HFFc6 (cell line): ENCODE data around the gene KDM3B. TPM values are rescaled to one million over a fixed set of nuclear protein-coding genes. Genes with fewer than 3 reads are reported as not detected.

Source experiments
- DNase-seq: peaks from one replicate; pipeline ENCODE4 v3.0.0-alpha.2; 2018
- H3K27ac Mint-ChIP-seq: 2 replicates; pipeline ENCODE4 v1.8.0; 2020; ENCODE audit warnings: mild to moderate bottlenecking, mixed read lengths
- H3K27me3 Mint-ChIP-seq: 2 replicates; pipeline ENCODE4 v1.8.0; 2021; ENCODE audit warnings: mild to moderate bottlenecking, moderate library complexity, mixed read lengths; ENCODE audit not compliant: insufficient read depth
- H3K36me3 Mint-ChIP-seq: 2 replicates; pipeline ENCODE4 v1.8.0; 2021; ENCODE audit warnings: low read depth, mixed read lengths
- H3K4me1 Mint-ChIP-seq: 2 replicates; pipeline ENCODE4 v1.8.0; 2020; ENCODE audit warnings: low read depth, mixed read lengths
- H3K4me3 Mint-ChIP-seq: 2 replicates; pipeline ENCODE4 v1.8.0; 2020; ENCODE audit warnings: mild to moderate bottlenecking, moderate library complexity, mixed read lengths
- H3K9me3 Mint-ChIP-seq: 2 replicates; pipeline ENCODE4 v1.8.0; 2020; ENCODE audit warnings: mild to moderate bottlenecking, mixed read lengths
- CTCF ChIP-seq: fragments of 200-600 bp; sonication (generic); IDR thresholded peaks from 2 replicates; pipeline ENCODE4 v1.5.0; 2021; ENCODE audit warnings: antibody characterized with exemption, mild to moderate bottlenecking
- total RNA-seq, 6 experiments: library from RNA; stranded (reverse); fragmentation: NEBNext Ultra II Directional; extraction: Animal tissue kit (Norgen Biotek cat#: 25700); gene quantifications; 2 replicates in 1 of 6; 3 replicates in 5 of 6; pipeline ENCODE4 v1.2.3, GENCODE V29; 2021

KDM3B gene
- total RNA-seq, 6 experiments from 2014 or later, result 29.0 to 37.8 (median 33.3) TPM

DNA sequence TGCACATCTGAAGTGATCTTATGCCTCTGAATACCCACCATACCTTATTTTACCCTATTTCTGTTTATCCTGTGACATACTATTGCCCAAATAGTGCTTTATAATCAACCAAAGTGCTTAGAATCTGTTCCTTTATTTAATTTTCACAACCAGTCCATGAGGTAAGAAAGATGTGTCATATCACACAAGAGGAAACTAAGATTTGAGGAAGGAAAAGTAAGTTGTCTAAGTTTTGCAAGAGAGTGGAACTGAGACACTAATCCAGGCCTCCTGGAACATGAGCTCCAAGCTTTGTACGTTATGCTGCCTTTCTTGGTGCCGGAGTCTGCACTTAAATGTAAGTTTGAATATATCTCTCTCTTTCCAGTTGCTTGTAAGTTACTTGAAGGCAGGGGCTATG, 17.2 kb downstream of the KDM3B start:
- Mint-ChIP-seq H3K4me1 (peaks cover 20% of the 10 kb centered on the region), H3K27me3 (no peaks in the 10 kb centered on the region; the same call in 1 of the 2 replicates), H3K36me3 (no peaks in the 10 kb centered on the region), H3K4me3 (no peak overlapping the region), H3K27ac (no peak overlapping the region; the same call in 1 of the 2 replicates), H3K9me3 (no peaks in the 10 kb centered on the region)
- no peak for DNase-seq
- no peak for TF ChIP-seq CTCF

- H3K4me3 Mint-ChIP-seq, result no peak overlapping the region
- no peak for DNase-seq
- no peak for TF ChIP-seq CTCF
- peaks cover 2% of the 10 kb centered on the region for H3K27me3 Mint-ChIP-seq
- H3K9me3 Mint-ChIP-seq, result no peaks in the 10 kb centered on the region
- H3K27ac Mint-ChIP-seq, result peak overlapping the region; percentile 24; the same call in 1 of the 2 replicates
- H3K4me1 Mint-ChIP-seq, result peaks cover 20% of the 10 kb centered on the region
- no peaks in the 10 kb centered on the region for H3K36me3 Mint-ChIP-seq
Observed at GRCh38 chr5:138370537-138370936, 18.1 kb downstream of the KDM3B start.

DNA sequence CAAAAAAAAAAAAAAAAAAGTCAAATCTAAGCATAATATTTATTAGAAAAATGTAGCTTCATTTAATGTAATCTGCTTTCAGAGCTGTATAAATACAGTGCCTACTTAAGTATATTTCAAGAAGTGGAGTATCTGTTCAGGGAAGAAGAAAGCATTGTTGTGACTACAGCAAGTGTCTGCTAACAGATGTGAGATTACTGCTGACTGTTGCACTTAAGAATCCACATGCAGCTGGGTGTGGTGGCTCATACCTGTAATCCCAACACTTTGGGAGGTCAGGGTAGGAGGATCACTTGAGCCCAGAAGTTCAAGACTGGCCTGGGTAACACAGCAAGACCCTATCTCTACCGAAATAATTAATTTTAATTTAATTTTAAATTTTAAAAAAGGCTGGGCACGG, 19.0 kb downstream of the KDM3B start:
- Mint-ChIP-seq H3K4me3 (no peak overlapping the region), H3K36me3 (no peaks in the 10 kb centered on the region), H3K27me3 (peaks cover 2% of the 10 kb centered on the region), H3K9me3 (no peaks in the 10 kb centered on the region), H3K27ac (no peak overlapping the region), H3K4me1 (peaks cover 17% of the 10 kb centered on the region)
- DNase-seq, result no peak
- TF ChIP-seq CTCF, result no peak

- Mint-ChIP-seq H3K36me3 (peaks cover 5% of the 10 kb centered on the region; the same call in 1 of the 2 replicates), H3K4me1 (peaks cover 11% of the 10 kb centered on the region), H3K4me3 (no peak overlapping the region), H3K27ac (no peak overlapping the region), H3K9me3 (no peaks in the 10 kb centered on the region), H3K27me3 (peaks cover 2% of the 10 kb centered on the region; the same call in 1 of the 2 replicates)
- no peak for DNase-seq
- no peak for TF ChIP-seq CTCF
Observed at GRCh38 chr5:138372225-138372624, 19.7 kb downstream of the KDM3B start.

- Mint-ChIP-seq H3K4me3 (no peak overlapping the region), H3K4me1 (peaks cover 11% of the 10 kb centered on the region), H3K27ac (no peak overlapping the region), H3K9me3 (no peaks in the 10 kb centered on the region), H3K36me3 (peaks cover 5% of the 10 kb centered on the region; the same call in 1 of the 2 replicates), H3K27me3 (peaks cover 2% of the 10 kb centered on the region; the same call in 1 of the 2 replicates)
- TF ChIP-seq CTCF, result no peak
- no peak for DNase-seq
Observed at GRCh38 chr5:138372653-138373052, 20.2 kb downstream of the KDM3B start.

GRCh38 chr5:138382347-138382746, 29.9 kb downstream of the KDM3B start:
- peaks cover 26% of the 10 kb centered on the region for H3K36me3 Mint-ChIP-seq
- H3K27ac Mint-ChIP-seq, result no peak overlapping the region
- no peak for TF ChIP-seq CTCF
- no peak for DNase-seq
- no peaks in the 10 kb centered on the region for H3K27me3 Mint-ChIP-seq
- no peaks in the 10 kb centered on the region for H3K4me1 Mint-ChIP-seq
- no peaks in the 10 kb centered on the region for H3K9me3 Mint-ChIP-seq
- no peak overlapping the region for H3K4me3 Mint-ChIP-seq
